Ammon's horn (tissue), 1 donor: Measurements from ENCODE around the gene PRAC1.

Experiments
- DNase-seq: peaks from one replicate; pipeline ENCODE4 v3.0.0-alpha.2; 2016; ENCODE audit warnings: low spot score

Gene PRAC1

DNA sequence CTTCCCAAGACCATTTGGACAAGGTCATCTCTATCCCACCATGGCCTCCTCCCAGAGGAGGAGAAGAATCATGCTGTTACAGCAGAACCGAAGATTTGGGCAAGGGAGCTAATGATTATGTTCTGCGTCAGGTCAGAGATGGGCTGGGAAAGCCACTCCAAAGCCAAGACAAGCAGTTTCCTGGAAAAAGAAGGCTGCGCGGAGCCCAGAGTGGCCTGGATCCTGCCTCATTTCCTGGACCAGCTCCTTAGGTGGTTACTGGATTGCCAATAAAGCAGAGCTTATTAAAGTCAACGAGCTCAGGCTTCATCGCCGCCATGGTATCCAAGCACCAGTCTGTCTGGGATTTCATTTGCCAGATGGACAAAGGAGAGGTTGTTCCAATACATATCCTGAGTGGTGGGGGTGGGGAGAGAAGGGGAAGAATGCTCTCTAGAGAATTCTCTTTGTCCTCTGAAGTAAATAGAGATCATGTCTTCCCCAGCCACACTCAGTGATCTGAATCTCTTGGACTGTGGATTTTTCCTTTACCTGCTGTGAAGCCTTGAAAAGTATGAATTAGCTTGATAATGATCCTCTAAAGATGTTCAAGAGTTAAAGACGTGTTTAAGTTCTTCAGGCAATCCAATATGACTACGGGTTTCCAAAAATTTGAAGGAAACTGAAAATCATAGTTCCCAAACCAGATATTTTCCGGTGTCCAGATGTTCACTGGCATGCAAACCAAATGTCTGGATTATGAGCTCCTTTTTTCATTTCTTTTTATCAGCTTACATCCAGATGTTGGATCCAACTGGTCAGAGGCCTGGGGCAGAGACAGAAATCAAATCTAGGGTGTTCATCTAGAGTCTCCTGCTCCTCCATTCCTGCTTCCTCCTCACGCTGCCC, 17.7 kb downstream of the PRAC1 start:
- no peak for DNase-seq

DNA sequence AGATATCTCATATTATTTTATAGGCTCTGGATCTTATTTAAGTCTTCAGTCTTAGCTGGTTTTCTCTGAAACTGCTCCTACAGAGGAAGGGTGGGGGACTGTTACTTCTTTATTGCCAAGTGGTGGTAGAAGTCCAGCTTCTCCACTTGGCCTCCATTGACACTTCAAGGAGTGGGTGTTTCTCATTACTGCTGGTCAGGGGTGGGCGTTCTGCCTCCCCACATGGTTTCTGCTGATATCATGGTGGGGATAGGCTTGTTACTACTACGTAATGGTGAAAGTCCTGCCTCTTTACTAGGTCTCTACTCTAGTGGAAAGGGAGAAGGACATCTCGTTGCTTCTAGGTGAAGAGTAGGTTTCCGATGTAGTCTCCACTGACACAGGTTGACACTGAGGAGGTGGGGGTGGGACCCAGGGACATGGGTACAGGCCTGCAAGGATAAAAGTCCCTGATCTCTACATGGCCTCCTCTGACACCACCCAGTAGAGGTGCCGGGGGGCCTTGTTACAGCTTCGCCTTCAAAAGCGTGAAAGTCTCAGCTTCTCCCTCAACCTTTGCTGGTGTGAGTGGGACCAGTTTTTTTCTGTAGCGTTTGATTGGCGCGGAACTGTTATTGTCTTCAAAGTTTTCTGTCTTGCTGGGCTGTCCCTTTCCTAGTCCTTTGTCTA, 20.3 kb downstream of the PRAC1 start:
- no peak for DNase-seq

DNA sequence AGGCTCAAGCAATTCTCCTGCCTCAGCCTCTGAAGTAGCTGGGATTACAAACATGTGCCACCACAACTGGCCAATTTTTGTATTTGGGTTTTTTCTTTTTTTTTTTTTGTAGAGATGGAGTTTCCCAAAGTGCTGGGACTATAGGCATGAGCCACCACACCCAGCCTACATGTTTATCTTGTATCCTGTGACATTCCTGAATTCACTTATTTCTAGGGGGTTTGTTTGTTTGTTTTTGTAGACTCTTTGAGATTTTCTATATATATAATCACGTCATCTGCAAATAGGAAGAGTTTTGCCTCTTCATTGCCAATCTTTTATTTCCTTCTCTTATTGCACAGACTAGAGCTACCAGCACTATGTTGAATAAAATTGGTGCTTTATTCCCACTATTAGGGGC, 29.1 kb downstream of the PRAC1 start:
- no peak for DNase-seq

- no peak for DNase-seq
These were observed 30.3 kb downstream of the PRAC1 start for GRCh38 chr17:48692049-48692448.

DNA sequence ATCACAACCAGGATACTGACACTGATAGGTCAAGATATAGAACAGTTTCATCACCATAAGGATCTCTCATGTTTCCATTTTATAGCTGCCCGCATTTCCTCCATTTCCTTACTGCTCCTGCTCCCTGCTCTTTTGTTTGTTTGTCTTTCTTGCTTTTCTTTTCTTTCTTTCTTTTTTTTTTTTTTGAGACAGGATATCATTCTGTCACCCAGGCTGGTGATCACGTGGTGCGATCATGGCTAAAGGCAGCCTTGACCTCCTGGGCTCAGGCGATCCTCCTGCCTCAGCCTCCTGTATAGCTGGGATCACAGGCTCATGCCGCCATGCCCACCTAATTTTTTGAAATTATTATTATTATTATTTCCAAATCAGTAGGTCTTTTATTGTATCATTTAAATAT, 31.7 kb downstream of the PRAC1 start:
- DNase-seq: no peak

DNA sequence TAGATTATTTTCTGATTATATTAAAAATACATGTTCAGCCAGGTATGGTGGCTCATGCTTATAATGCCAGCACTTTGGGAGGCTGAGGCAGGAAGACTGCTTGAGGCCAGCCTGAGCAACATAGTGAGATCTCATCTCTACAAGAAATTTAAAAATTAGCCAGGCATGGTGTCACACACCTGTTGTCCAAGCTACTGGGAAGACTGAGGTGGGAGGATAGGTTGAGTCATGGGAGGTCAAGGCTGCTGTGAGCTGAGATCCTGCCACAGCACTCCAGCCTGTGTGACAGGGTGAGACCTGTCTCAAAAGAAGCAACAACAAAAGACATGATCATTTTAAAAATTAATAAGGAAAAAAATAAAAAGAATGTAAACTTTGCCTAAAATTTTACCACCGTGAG, 40.7 kb downstream of the PRAC1 start:
- no peak for DNase-seq

DNA sequence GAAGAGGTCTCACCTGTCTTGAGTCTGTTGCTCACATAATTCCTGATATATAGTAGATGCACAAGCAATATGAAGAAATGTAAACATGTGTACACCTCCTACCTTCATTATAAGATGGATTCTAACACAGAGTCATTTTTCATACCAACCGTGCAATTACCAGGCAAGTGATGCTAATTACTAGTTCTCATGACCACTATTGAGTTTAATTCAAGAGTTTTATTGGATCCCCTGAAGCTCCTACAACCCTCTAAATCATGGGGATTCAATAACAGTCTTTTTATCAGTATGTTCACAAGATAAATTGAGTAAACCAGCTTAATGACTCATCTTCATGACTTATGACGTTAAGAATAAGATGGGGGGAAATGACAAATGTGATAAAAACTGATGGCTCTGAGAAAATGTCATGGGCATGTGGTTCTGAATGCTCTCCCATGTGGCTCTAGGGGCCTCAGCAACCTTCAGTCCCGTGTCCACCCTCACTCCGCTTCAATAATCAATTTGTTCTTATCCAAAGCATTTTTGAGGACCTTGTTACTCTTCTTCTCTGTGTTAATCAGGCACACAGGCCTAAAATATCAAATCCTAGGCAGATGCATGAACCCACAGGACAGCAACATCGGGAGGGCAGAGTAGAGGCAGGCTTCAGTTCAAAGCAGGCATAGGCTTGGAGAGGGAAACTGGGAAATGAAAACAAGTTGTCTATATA, 42.8 kb downstream of the PRAC1 start:
- no peak for DNase-seq

DNA sequence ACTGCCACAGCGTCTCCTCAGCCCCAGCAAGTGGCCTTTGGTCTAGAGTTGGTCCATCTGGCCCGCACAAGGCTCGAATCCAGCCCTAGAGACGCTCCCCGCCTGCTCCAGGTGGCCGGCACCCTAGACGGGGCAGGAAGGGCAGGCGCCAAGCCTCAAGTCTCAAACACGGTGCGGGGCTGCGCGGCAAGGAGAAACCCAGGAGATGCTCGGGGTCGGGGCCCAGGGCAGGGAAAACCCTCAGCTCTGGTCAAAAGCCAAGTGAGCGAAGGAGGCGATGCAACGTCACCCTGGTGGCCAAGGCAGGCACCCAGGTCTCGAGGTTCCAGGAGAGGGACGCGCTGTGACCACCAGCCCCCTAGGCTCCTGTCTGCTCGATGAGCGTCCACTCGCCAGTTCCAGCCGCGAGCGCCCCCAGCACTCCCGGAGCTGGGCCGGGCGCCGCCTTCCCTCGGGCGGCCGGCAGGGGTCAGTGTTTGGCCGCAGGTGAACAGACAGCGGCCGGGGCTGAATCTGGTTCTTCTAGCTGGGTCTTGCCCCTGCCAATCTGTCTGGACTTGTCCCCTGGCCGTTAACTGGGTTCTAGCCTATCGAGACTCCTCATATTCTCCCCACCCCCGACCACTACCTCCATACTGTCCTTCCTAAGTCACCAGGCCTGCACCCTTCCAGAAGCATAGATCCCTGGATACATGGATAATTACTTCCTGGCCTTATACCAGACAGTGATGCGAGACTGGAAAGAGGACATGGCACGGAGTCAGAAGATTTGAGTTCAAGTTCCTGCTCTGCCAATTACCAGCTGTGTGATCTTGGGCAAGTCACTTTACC, 44.0 kb downstream of the PRAC1 start:
- DNase-seq: peak; percentile 38

- no peak for DNase-seq
These were observed 45.3 kb downstream of the PRAC1 start for GRCh38 chr17:48676963-48677558.

GRCh38 chr17:48672340-48672739, 50.0 kb downstream of the PRAC1 start:
- DNase-seq: no peak
